Activated naive CD4-positive, alpha-beta T cell treated with anti-CD3 and anti-CD28 coated beads, Interleukin-2, amount 50 U/mL, for 24 hours (primary cell): ENCODE data around the gene RERG.
"Not testable (repeated sequence)": the region's sequence is repeated elsewhere in the genome, so short reads cannot be mapped to it uniquely, and the experiment has no call there.

Experiments used
- H3K27ac Mint-ChIP-seq: one replicate; pipeline ENCODE4 v1.8.0; 2021; ENCODE audit warnings: mild to moderate bottlenecking, mixed read lengths
- H3K27me3 Mint-ChIP-seq: one replicate; pipeline ENCODE4 v1.8.0; 2021; ENCODE audit warnings: mixed read lengths
- H3K36me3 Mint-ChIP-seq: one replicate; pipeline ENCODE4 v1.8.0; 2021; ENCODE audit warnings: mixed read lengths
- H3K4me1 Mint-ChIP-seq: one replicate; pipeline ENCODE4 v1.8.0; 2021; ENCODE audit warnings: mixed read lengths
- H3K4me3 Mint-ChIP-seq: one replicate; pipeline ENCODE4 v1.8.0; 2021; ENCODE audit warnings: mild to moderate bottlenecking, mixed read lengths
- H3K9me3 Mint-ChIP-seq: one replicate; pipeline ENCODE4 v1.8.0; 2021; ENCODE audit warnings: mixed read lengths

Gene RERG

GRCh38 chr12:15230137-15230536 is 8.9 kb upstream of the RERG start:
- no peaks in the 10 kb centered on the region for H3K9me3 Mint-ChIP-seq
- no peak overlapping the region for H3K27ac Mint-ChIP-seq
- H3K4me1 Mint-ChIP-seq, result no peaks in the 10 kb centered on the region
- no peak overlapping the region for H3K4me3 Mint-ChIP-seq
- peaks cover 23% of the 10 kb centered on the region for H3K27me3 Mint-ChIP-seq
- H3K36me3 Mint-ChIP-seq, result no peaks in the 10 kb centered on the region

GRCh38 chr12:15227004-15227679 is 5.9 kb upstream of the RERG start:
- no peaks in the 10 kb centered on the region for H3K4me1 Mint-ChIP-seq
- no peaks in the 10 kb centered on the region for H3K9me3 Mint-ChIP-seq
- peaks cover 37% of the 10 kb centered on the region for H3K27me3 Mint-ChIP-seq
- no peak overlapping the region for H3K27ac Mint-ChIP-seq
- H3K4me3 Mint-ChIP-seq, result no peak overlapping the region
- no peaks in the 10 kb centered on the region for H3K36me3 Mint-ChIP-seq

GRCh38 chr12:15225863-15226218 is 4.6 kb upstream of the RERG start:
- not testable (repeated sequence) for H3K9me3 Mint-ChIP-seq, H3K4me1 Mint-ChIP-seq, H3K27ac Mint-ChIP-seq, H3K36me3 Mint-ChIP-seq, H3K4me3 Mint-ChIP-seq
- H3K27me3 Mint-ChIP-seq, result peaks cover 36% of the 10 kb centered on the region

- H3K9me3 Mint-ChIP-seq, result no peaks in the 10 kb centered on the region
- no peak overlapping the region for H3K4me3 Mint-ChIP-seq
- peaks cover 32% of the 10 kb centered on the region for H3K27me3 Mint-ChIP-seq
- H3K27ac Mint-ChIP-seq, result no peak overlapping the region
- no peaks in the 10 kb centered on the region for H3K36me3 Mint-ChIP-seq
- H3K4me1 Mint-ChIP-seq, result no peaks in the 10 kb centered on the region
These were observed 4.1 kb upstream of the RERG start for GRCh38 chr12:15225136-15225862.

GRCh38 chr12:15222219-15222618 is 1.0 kb upstream of the RERG start:
- Mint-ChIP-seq H3K36me3 (no peaks in the 10 kb centered on the region), H3K27ac (no peak overlapping the region), H3K27me3 (peaks cover 23% of the 10 kb centered on the region), H3K9me3 (no peaks in the 10 kb centered on the region), H3K4me1 (no peaks in the 10 kb centered on the region), H3K4me3 (no peak overlapping the region)

- Mint-ChIP-seq H3K36me3 (no peaks in the 10 kb centered on the region), H3K27ac (no peak overlapping the region), H3K27me3 (peaks cover 22% of the 10 kb centered on the region), H3K9me3 (no peaks in the 10 kb centered on the region), H3K4me3 (peak overlapping the region; percentile 68), H3K4me1 (no peaks in the 10 kb centered on the region)
These were observed 766 bp downstream of the RERG start for GRCh38 chr12:15220451-15220850.

GRCh38 chr12:15218794-15219193 is 2.4 kb downstream of the RERG start:
- no peaks in the 10 kb centered on the region for H3K4me1 Mint-ChIP-seq
- H3K27me3 Mint-ChIP-seq, result peaks cover 13% of the 10 kb centered on the region
- no peak overlapping the region for H3K27ac Mint-ChIP-seq
- H3K9me3 Mint-ChIP-seq, result no peaks in the 10 kb centered on the region
- H3K4me3 Mint-ChIP-seq, result no peak overlapping the region
- no peaks in the 10 kb centered on the region for H3K36me3 Mint-ChIP-seq

GRCh38 chr12:15216036-15216889 is 5.0 kb downstream of the RERG start:
- H3K27ac Mint-ChIP-seq, result no peak overlapping the region
- no peaks in the 10 kb centered on the region for H3K36me3 Mint-ChIP-seq
- H3K4me1 Mint-ChIP-seq, result no peaks in the 10 kb centered on the region
- peaks cover 9% of the 10 kb centered on the region for H3K27me3 Mint-ChIP-seq
- no peaks in the 10 kb centered on the region for H3K9me3 Mint-ChIP-seq
- H3K4me3 Mint-ChIP-seq, result no peak overlapping the region

- H3K4me1 Mint-ChIP-seq, result no peaks in the 10 kb centered on the region
- H3K4me3 Mint-ChIP-seq, result no peak overlapping the region
- no peaks in the 10 kb centered on the region for H3K9me3 Mint-ChIP-seq
- H3K36me3 Mint-ChIP-seq, result no peaks in the 10 kb centered on the region
- H3K27me3 Mint-ChIP-seq, result peaks cover 10% of the 10 kb centered on the region
- no peak overlapping the region for H3K27ac Mint-ChIP-seq
These were observed 6.2 kb downstream of the RERG start for GRCh38 chr12:15214851-15215601.

GRCh38 chr12:15212930-15213329 is 8.3 kb downstream of the RERG start:
- Mint-ChIP-seq H3K4me3 (no peak overlapping the region), H3K4me1 (no peaks in the 10 kb centered on the region), H3K27me3 (peaks cover 10% of the 10 kb centered on the region), H3K36me3 (no peaks in the 10 kb centered on the region), H3K27ac (no peak overlapping the region), H3K9me3 (no peaks in the 10 kb centered on the region)

GRCh38 chr12:15209782-15210181 is 11.4 kb downstream of the RERG start:
- no peaks in the 10 kb centered on the region for H3K36me3 Mint-ChIP-seq
- no peak overlapping the region for H3K27ac Mint-ChIP-seq

GRCh38 chr12:15208871-15209656 is 12.2 kb downstream of the RERG start:
- no peaks in the 10 kb centered on the region for H3K4me1 Mint-ChIP-seq

More at GRCh38 chr12:15209782-15210181, 11.4 kb downstream of the RERG start:
- no peak overlapping the region for H3K4me3 Mint-ChIP-seq
- H3K4me1 Mint-ChIP-seq, result no peaks in the 10 kb centered on the region
- no peaks in the 10 kb centered on the region for H3K9me3 Mint-ChIP-seq
- H3K27me3 Mint-ChIP-seq, result peaks cover 5% of the 10 kb centered on the region

GRCh38 chr12:15208140-15208539 is 13.1 kb downstream of the RERG start:
- Mint-ChIP-seq H3K36me3 (no peaks in the 10 kb centered on the region), H3K27me3 (peaks cover 3% of the 10 kb centered on the region), H3K4me1 (no peaks in the 10 kb centered on the region), H3K9me3 (no peaks in the 10 kb centered on the region), H3K27ac (no peak overlapping the region), H3K4me3 (no peak overlapping the region)

More at GRCh38 chr12:15208871-15209656, 12.2 kb downstream of the RERG start:
- Mint-ChIP-seq H3K27ac (no peak overlapping the region), H3K4me3 (no peak overlapping the region), H3K9me3 (no peaks in the 10 kb centered on the region), H3K27me3 (peaks cover 5% of the 10 kb centered on the region), H3K36me3 (no peaks in the 10 kb centered on the region)

- no peaks in the 10 kb centered on the region for H3K9me3 Mint-ChIP-seq
- H3K27me3 Mint-ChIP-seq, result peaks cover 3% of the 10 kb centered on the region
- H3K4me3 Mint-ChIP-seq, result no peak overlapping the region
- H3K4me1 Mint-ChIP-seq, result no peaks in the 10 kb centered on the region
- H3K36me3 Mint-ChIP-seq, result no peaks in the 10 kb centered on the region
- H3K27ac Mint-ChIP-seq, result no peak overlapping the region
These were observed 14.3 kb downstream of the RERG start for GRCh38 chr12:15206831-15207389.
